HG03159 (cell line): Measurements from ENCODE around the gene ITPRIPL1.

Source experiments
- ATAC-seq: cut with Tn5 transposase; IDR thresholded peaks from one replicate; pipeline ENCODE4 v1.9.1; 2021; ENCODE audit warnings: mild to moderate bottlenecking, moderate library complexity; ENCODE audit not compliant: unreplicated experiment

Gene ITPRIPL1

DNA sequence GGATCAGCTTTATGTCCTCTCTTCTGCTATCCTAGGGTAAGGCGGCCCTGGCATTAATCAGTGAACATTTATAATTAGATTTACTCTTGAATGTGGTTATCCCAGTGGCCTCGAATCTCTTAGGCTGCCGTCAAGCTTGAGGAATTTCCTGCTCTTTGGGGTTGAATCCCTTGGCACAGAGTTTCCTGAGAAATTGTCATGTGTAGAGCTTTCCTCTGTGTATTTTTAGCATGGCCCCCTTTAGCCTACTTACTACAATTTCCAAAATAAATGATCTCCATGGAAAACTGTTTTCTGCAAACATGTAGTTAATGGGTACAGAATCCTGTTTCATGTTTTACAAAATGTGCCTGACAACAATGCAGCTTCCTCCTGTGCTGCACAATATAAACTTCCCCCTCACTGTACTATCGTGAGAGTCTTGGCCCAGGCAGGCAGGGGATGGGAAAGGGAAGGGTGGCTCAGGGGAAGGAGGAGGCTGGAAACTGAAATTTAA lies 28.5 kb downstream of the ITPRIPL1 start:
- ATAC-seq: no peak

DNA sequence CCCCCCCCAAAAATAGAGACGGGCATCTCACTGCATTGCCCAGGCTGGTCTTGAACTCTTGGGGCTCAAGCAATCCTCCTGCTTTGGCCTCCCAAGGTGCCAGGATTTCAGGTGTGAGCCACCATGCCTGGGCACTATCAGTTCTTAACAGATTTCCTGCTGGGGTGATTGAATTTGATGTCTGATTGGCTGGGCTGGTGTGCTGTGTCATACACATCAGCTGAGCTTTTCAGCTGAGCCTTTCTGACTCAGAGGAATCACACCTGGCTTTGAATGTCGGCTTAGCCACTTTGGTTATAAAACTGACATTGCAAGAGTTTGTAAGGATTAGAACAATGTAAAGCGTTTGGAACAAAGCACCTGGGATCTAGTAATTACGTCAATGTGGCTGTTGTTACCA lies 29.4 kb downstream of the ITPRIPL1 start:
- no peak for ATAC-seq

DNA sequence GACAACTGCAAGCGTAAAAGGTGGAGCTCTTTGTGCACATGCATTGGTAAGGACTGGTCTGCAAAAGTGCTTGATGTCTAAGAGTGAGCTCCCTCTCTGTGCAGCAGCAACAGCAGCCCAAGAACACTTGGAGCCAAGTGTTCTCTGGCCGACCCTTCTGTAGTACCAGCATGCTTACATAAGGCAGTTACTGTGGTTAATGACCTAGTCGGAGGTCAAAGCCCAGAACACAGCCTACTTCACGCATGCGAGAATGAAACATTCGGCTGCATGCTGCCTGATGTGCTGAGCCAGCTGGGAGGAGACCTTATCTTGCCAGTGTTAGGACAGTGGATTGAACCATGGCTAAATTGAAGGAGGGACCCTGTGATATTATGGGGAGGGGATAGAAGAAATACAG lies 31.8 kb downstream of the ITPRIPL1 start:
- no peak for ATAC-seq

DNA sequence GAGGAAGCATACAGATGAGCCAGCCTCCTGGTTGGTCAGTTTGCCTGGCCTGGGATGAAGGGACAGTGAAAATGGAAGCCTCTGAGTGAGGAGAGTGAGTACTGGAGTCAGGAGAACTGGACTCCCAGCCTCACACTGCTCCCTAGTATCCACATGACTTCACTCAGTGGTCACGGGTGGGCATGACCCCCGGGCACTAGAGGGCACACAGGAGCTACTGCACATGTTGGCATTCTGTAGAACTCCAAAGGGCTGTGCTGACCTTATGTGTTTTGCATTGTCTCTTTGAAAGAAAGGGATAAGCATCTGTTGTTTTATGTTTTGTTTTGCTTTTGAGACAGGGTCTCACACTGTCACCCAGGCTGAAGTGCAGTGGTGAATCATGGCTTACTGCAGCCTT lies 34.2 kb downstream of the ITPRIPL1 start:
- no peak for ATAC-seq

DNA sequence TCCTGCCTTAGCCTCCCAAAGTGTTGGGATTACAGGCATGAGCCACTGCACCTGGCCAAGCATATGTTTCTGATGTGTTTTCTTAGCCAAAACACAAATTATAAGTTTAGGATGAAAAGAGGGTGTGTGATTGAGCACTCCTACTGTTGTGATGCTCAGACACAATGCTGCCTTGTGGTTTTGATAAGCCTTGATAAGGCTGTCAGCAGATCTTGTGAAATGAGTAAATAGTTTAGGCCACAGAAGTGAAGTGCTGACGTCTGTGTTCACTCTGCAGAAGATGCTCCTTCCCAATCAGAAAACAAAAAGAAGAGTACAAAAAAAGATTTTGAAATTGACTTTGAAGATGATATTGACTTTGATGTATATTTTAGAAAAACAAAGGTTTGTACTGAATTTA lies 34.7 kb downstream of the ITPRIPL1 start:
- no peak for ATAC-seq

DNA sequence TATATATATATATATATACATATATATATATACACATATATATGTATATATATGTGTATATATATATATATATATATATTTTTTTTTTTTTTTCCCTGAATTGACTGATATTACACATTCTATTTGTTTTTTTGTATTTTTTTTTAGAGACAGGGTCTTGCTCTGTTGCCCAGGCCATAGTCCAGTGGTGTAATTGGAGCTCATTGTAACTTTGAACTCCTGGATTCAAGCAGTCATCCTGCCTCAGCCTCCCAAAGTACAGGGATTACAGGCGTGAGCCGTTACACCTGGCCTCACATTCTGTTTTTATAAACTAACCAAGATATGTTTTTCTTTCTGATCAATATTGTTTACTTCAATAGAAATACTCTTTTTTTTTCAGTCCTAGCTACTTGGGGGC lies 36.6 kb downstream of the ITPRIPL1 start:
- no peak for ATAC-seq

DNA sequence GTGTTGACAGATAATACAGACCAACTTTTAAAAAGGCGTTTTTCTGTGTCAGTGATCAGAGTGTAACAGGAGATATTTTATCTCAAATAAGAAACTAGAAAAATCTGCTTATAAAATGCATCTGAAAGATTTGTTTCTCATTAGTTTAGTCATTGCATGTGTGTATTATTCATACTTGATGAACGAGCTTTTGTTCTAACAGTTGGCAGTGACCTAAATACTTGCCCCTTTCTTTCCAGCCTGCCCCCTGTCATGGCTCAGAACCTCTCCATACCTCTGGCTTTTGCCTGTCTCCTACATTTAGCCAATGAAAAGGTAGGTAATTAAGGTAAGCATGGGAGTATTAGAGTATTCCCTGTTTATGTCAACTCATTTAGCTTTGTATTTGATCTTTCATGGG lies 44.1 kb downstream of the ITPRIPL1 start:
- no peak for ATAC-seq

DNA sequence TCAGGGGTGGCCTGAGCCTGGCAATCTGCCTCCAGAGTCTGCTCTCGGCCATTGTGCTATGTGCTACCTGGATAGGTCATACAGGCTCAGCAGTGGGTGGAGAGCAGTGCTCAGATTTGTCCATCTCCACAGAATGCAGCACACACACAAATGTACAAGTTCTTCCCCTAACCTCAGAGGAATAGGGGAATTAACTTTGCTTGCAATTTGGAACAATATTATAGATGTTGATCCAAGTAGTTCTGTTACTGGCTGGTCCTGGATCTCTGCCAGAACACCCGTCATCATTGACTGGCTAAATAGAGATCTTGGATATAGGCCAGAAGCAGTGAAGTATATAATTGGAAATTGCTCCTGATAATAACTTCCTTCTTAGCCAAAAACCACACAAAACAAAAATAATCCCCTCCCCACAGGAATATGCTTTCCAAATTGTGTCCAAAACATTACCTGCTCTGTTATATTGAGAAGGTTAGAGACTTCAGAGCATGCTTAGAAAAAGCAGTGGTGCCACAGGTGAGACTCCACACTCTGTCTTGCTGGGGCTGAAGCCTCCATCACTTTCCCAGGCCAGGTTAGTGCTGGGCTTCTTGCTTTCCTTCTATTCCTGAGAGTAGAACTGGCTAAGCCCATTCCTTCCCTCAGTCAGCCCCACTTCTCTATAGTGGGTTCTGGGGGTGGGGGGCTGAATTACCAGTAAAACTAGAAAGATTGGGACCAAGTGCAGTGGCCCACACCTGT lies 49.3 kb downstream of the ITPRIPL1 start:
- ATAC-seq: no peak
